Loucy (cell line): ENCODE measurements around the gene UBN1.

Source experiments
- H2AFZ ChIP-seq: fragments of 200-600 bp; sonication (generic); 2 replicates; pipeline ENCODE4 v1.6.0; 2016; ENCODE audit warnings: antibody characterized with exemption, mild to moderate bottlenecking, low read length, moderate library complexity
- H3F3A ChIP-seq: fragments of 200-600 bp; 2 replicates; pipeline ENCODE4 v1.6.0; 2016; ENCODE audit warnings: antibody characterized with exemption, low read depth, mild to moderate bottlenecking
- H3K27me3 ChIP-seq: fragments of 200-600 bp; sonication (generic); 2 replicates; pipeline ENCODE4 v1.6.1; 2014; ENCODE audit warnings: low read length, mild to moderate bottlenecking; ENCODE audit not compliant: insufficient read depth, poor library complexity, severe bottlenecking
- H3K36me3 ChIP-seq: fragments of 200-600 bp; sonication (generic); 2 replicates; pipeline ENCODE4 v1.6.1; 2016; ENCODE audit warnings: low read length; ENCODE audit not compliant: insufficient read depth
- H3K4me1 ChIP-seq: fragments of 200-600 bp; sonication (generic); 2 replicates; pipeline ENCODE4 v1.5.1; 2014; ENCODE audit warnings: low read length, mild to moderate bottlenecking; ENCODE audit not compliant: insufficient read depth, poor library complexity, severe bottlenecking
- H3K4me2 ChIP-seq: fragments of 200-600 bp; sonication (generic); 2 replicates; pipeline ENCODE4 v1.6.0; 2014; ENCODE audit warnings: antibody characterized with exemption, low read length, low read depth, mild to moderate bottlenecking; ENCODE audit not compliant: poor library complexity, severe bottlenecking
- H3K4me3 ChIP-seq: fragments of 200-600 bp; sonication (generic); 2 replicates; pipeline ENCODE4 v1.5.1; 2014; ENCODE audit warnings: low read length, mild to moderate bottlenecking, mixed read lengths; ENCODE audit not compliant: poor library complexity, severe bottlenecking
- H3K79me2 ChIP-seq: fragments of 200-600 bp; sonication (generic); 2 replicates; pipeline ENCODE4 v1.6.1; 2014; ENCODE audit warnings: low read length; ENCODE audit not compliant: insufficient read depth
- H3K9ac ChIP-seq: fragments of 200-600 bp; sonication (generic); 2 replicates; pipeline ENCODE4 v1.6.0; 2014; ENCODE audit warnings: mild to moderate bottlenecking, low read depth, low read length, moderate library complexity; ENCODE audit not compliant: poor library complexity, severe bottlenecking
- H3K9me2 ChIP-seq: fragments of 200-600 bp; sonication (generic); replicated peaks from 2 replicates; pipeline ENCODE4 v1.6.1; 2016; ENCODE audit warnings: low read depth, low read length, mixed read lengths
- H3K9me3 ChIP-seq: fragments of 200-600 bp; sonication (generic); 2 replicates; pipeline ENCODE4 v1.6.1; 2014; ENCODE audit warnings: mild to moderate bottlenecking, antibody characterized with exemption, low read length, low read depth; ENCODE audit not compliant: insufficient read depth
- H4K20me1 ChIP-seq: fragments of 200-600 bp; sonication (generic); 2 replicates; pipeline ENCODE4 v1.6.0; 2014; ENCODE audit warnings: antibody characterized with exemption, low read length, mild to moderate bottlenecking; ENCODE audit not compliant: insufficient read depth, poor library complexity, severe bottlenecking
- CTCF ChIP-seq: fragments of 200-600 bp; sonication (generic); conservative IDR thresholded peaks from 2 replicates; pipeline ENCODE4 v1.5.1; 2014; ENCODE audit warnings: mild to moderate bottlenecking, antibody characterized with exemption, low read length
- EZH2phosphoT487 ChIP-seq: fragments of 200-600 bp; IDR thresholded peaks from 2 replicates; pipeline ENCODE4 v1.6.1; 2018; ENCODE audit warnings: antibody characterized with exemption, mild to moderate bottlenecking, moderate library complexity, borderline replicate concordance

UBN1 gene

GRCh38 chr16:4832698-4833343, 14.5 kb upstream of the UBN1 start:
- H3F3A ChIP-seq: no peaks in the 10 kb centered on the region
- peaks cover 40% of the 10 kb centered on the region; the same call in 1 of the 2 replicates for H3K36me3 ChIP-seq
- no peaks in the 10 kb centered on the region for H3K27me3 ChIP-seq
- H3K79me2 ChIP-seq: no peaks in the 10 kb centered on the region
- no peak overlapping the region for H2AFZ ChIP-seq
- H3K9me3 ChIP-seq: no peaks in the 10 kb centered on the region
- no peak for TF ChIP-seq EZH2phosphoT487
- no peak for TF ChIP-seq CTCF
- no peak overlapping the region for H3K9ac ChIP-seq
- H3K9me2 ChIP-seq: no peaks in the 10 kb centered on the region
- no peaks in the 10 kb centered on the region for H4K20me1 ChIP-seq
- no peak overlapping the region for H3K4me2 ChIP-seq
- no peak overlapping the region for H3K4me3 ChIP-seq
- no peaks in the 10 kb centered on the region for H3K4me1 ChIP-seq

- Histone ChIP-seq H3K4me3 (no peak overlapping the region), H3K9me3 (no peaks in the 10 kb centered on the region), H2AFZ (no peak overlapping the region), H3K9ac (no peak overlapping the region), H3K4me2 (no peak overlapping the region), H3K36me3 (peaks cover 37% of the 10 kb centered on the region; the same call in 1 of the 2 replicates), H3K27me3 (no peaks in the 10 kb centered on the region), H4K20me1 (no peaks in the 10 kb centered on the region), H3K9me2 (no peaks in the 10 kb centered on the region), H3F3A (no peaks in the 10 kb centered on the region), H3K79me2 (no peaks in the 10 kb centered on the region), H3K4me1 (no peaks in the 10 kb centered on the region)
- no peak for TF ChIP-seq EZH2phosphoT487
- no peak for TF ChIP-seq CTCF
Observed at GRCh38 chr16:4833584-4833983, 13.7 kb upstream of the UBN1 start.

- Histone ChIP-seq H3K4me2 (no peak overlapping the region), H3K9me2 (no peaks in the 10 kb centered on the region), H3K4me3 (no peak overlapping the region), H3K27me3 (no peaks in the 10 kb centered on the region), H3K36me3 (peaks cover 31% of the 10 kb centered on the region; the same call in 1 of the 2 replicates), H3K9me3 (no peaks in the 10 kb centered on the region), H2AFZ (no peak overlapping the region), H3K4me1 (no peaks in the 10 kb centered on the region), H3K9ac (no peak overlapping the region), H3F3A (no peaks in the 10 kb centered on the region), H3K79me2 (no peaks in the 10 kb centered on the region), H4K20me1 (no peaks in the 10 kb centered on the region)
- TF ChIP-seq EZH2phosphoT487 (no peak), CTCF (no peak)
Observed at GRCh38 chr16:4836727-4837126, 10.6 kb upstream of the UBN1 start.
